HUES64 (cell line): ENCODE results near the gene ZNF391.

ENCODE experiments used
- H3K27ac ChIP-seq: 2 replicates; pipeline ENCODE4 v1.7.0; 2013; ENCODE audit warnings: low read depth, low read length, inconsistent platforms
- H3K27me3 ChIP-seq: 2 replicates; pipeline ENCODE4 v1.6.1; 2013; ENCODE audit warnings: mild to moderate bottlenecking, low read length; ENCODE audit not compliant: insufficient read depth
- H3K36me3 ChIP-seq: 2 replicates; pipeline ENCODE4 v1.6.1; 2013; ENCODE audit warnings: mild to moderate bottlenecking, low read length; ENCODE audit not compliant: insufficient read depth
- H3K4me1 ChIP-seq: 2 replicates; pipeline ENCODE4 v1.6.1; 2013; ENCODE audit warnings: mild to moderate bottlenecking, low read length, moderate library complexity; ENCODE audit not compliant: insufficient read depth
- H3K4me3 ChIP-seq: 2 replicates; pipeline ENCODE4 v1.5.1; 2013; ENCODE audit warnings: mild to moderate bottlenecking, low read length, moderate library complexity
- H3K9ac ChIP-seq: 2 replicates; pipeline ENCODE4 v1.6.1; 2013; ENCODE audit warnings: mild to moderate bottlenecking, low read depth, low read length
- H3K9me3 ChIP-seq: 2 replicates; pipeline ENCODE4 v1.6.1; 2013; ENCODE audit warnings: low read depth, low read length; ENCODE audit not compliant: insufficient read depth
- WGBS: fragments of 150-250, 120-280 bp; methylation state at CpG from one replicate; pipeline ENCODE4 v1.1.7; 2013; ENCODE audit warnings: missing lambda C conversion rate; 5-methylcytosine and 5-hydroxymethylcytosine counted together

Gene ZNF391

GRCh38 chr6:27383481-27383880, 5.1 kb upstream of the ZNF391 start:
- no peak overlapping the region for H3K9ac ChIP-seq
- no CpG with 5 or more reads among the region's 1 CpG for WGBS
- H3K36me3 ChIP-seq: no peaks in the 10 kb centered on the region

GRCh38 chr6:27392623-27393022, 4.1 kb downstream of the ZNF391 start:
- H3K36me3 ChIP-seq: peaks cover 25% of the 10 kb centered on the region
- H3K27ac ChIP-seq: no peak overlapping the region
- WGBS: 80% methylated on average over 1 of the region's 1 CpG
- 0 out of 2 replicates have a peak, but pooled peaks cover 15% of the 10 kb centered on the region for H3K9me3 ChIP-seq
- H3K4me3 ChIP-seq: no peak overlapping the region
- H3K9ac ChIP-seq: no peak overlapping the region
- peaks cover 5% of the 10 kb centered on the region; the same call in 1 of the 2 replicates for H3K4me1 ChIP-seq
- no peaks in the 10 kb centered on the region for H3K27me3 ChIP-seq

More at GRCh38 chr6:27383481-27383880, 5.1 kb upstream of the ZNF391 start:
- Histone ChIP-seq H3K4me1 (peaks cover 19% of the 10 kb centered on the region), H3K4me3 (no peak overlapping the region), H3K9me3 (peaks cover 6% of the 10 kb centered on the region), H3K27me3 (peaks cover 2% of the 10 kb centered on the region; the same call in 1 of the 2 replicates), H3K27ac (no peak overlapping the region)

GRCh38 chr6:27394073-27394472, 5.5 kb downstream of the ZNF391 start:
- H3K9ac ChIP-seq: no peak overlapping the region
- H3K36me3 ChIP-seq: peaks cover 36% of the 10 kb centered on the region
- H3K27ac ChIP-seq: no peak overlapping the region
- 96% methylated on average over 1 of the region's 1 CpG for WGBS
- no peaks in the 10 kb centered on the region for H3K27me3 ChIP-seq
- no peaks in the 10 kb centered on the region for H3K4me1 ChIP-seq
- peaks cover 25% of the 10 kb centered on the region for H3K9me3 ChIP-seq
- H3K4me3 ChIP-seq: no peak overlapping the region

- Histone ChIP-seq H3K9ac (no peak overlapping the region), H3K36me3 (peaks cover 57% of the 10 kb centered on the region), H3K27ac (no peak overlapping the region), H3K4me1 (no peaks in the 10 kb centered on the region), H3K4me3 (no peak overlapping the region), H3K9me3 (peaks cover 50% of the 10 kb centered on the region), H3K27me3 (no peaks in the 10 kb centered on the region)
- 97% methylated on average over 15 of the region's 16 CpGs for WGBS
Observed at GRCh38 chr6:27400877-27401642, 12.5 kb downstream of the ZNF391 start.

GRCh38 chr6:27406085-27406484, 17.5 kb downstream of the ZNF391 start:
- no peak overlapping the region for H3K4me3 ChIP-seq
- H3K9ac ChIP-seq: no peak overlapping the region
- no peaks in the 10 kb centered on the region for H3K4me1 ChIP-seq
- H3K9me3 ChIP-seq: peaks cover 22% of the 10 kb centered on the region
- peaks cover 17% of the 10 kb centered on the region for H3K36me3 ChIP-seq
- no peaks in the 10 kb centered on the region for H3K27me3 ChIP-seq
- H3K27ac ChIP-seq: no peak overlapping the region
- WGBS: 88% methylated on average over 3 of the region's 3 CpGs

GRCh38 chr6:27407153-27407814, 18.7 kb downstream of the ZNF391 start:
- 90% methylated on average over 7 of the region's 8 CpGs for WGBS

GRCh38 chr6:27414300-27414699, 25.7 kb downstream of the ZNF391 start:
- H3K4me1 ChIP-seq: no peaks in the 10 kb centered on the region
- no peak overlapping the region for H3K9ac ChIP-seq
- no peak overlapping the region for H3K4me3 ChIP-seq
- no peak overlapping the region for H3K27ac ChIP-seq
- H3K27me3 ChIP-seq: no peaks in the 10 kb centered on the region; the same call in 1 of the 2 replicates
- peaks cover 12% of the 10 kb centered on the region; the same call in 1 of the 2 replicates for H3K9me3 ChIP-seq
- 92% methylated on average over 4 of the region's 4 CpGs for WGBS
- no peaks in the 10 kb centered on the region for H3K36me3 ChIP-seq

More at GRCh38 chr6:27407153-27407814, 18.7 kb downstream of the ZNF391 start:
- peaks cover 10% of the 10 kb centered on the region for H3K9me3 ChIP-seq
- no peaks in the 10 kb centered on the region for H3K27me3 ChIP-seq
- no peaks in the 10 kb centered on the region for H3K4me1 ChIP-seq
- peaks cover 5% of the 10 kb centered on the region; the same call in 1 of the 2 replicates for H3K36me3 ChIP-seq
- H3K27ac ChIP-seq: no peak overlapping the region
- no peak overlapping the region for H3K4me3 ChIP-seq
- H3K9ac ChIP-seq: no peak overlapping the region

- no CpG with 5 or more reads among the region's 1 CpG for WGBS
- Histone ChIP-seq H3K9ac (no peak overlapping the region), H3K36me3 (no peaks in the 10 kb centered on the region), H3K4me3 (no peak overlapping the region), H3K27ac (no peak overlapping the region), H3K4me1 (no peaks in the 10 kb centered on the region), H3K27me3 (no peaks in the 10 kb centered on the region; the same call in 1 of the 2 replicates), H3K9me3 (peaks cover 12% of the 10 kb centered on the region; the same call in 1 of the 2 replicates)
Observed at GRCh38 chr6:27414996-27415395, 26.4 kb downstream of the ZNF391 start.

GRCh38 chr6:27415898-27416297, 27.3 kb downstream of the ZNF391 start:
- no peaks in the 10 kb centered on the region for H3K36me3 ChIP-seq
- WGBS: 100% methylated on average over 1 of the region's 2 CpGs

GRCh38 chr6:27419363-27419762, 30.8 kb downstream of the ZNF391 start:
- H3K4me3 ChIP-seq: no peak overlapping the region
- H3K27me3 ChIP-seq: no peaks in the 10 kb centered on the region; the same call in 1 of the 2 replicates
- no peak overlapping the region for H3K9ac ChIP-seq
- H3K4me1 ChIP-seq: no peaks in the 10 kb centered on the region
- H3K27ac ChIP-seq: no peak overlapping the region
- peaks cover 12% of the 10 kb centered on the region; the same call in 1 of the 2 replicates for H3K9me3 ChIP-seq
- no peaks in the 10 kb centered on the region for H3K36me3 ChIP-seq

More at GRCh38 chr6:27415898-27416297, 27.3 kb downstream of the ZNF391 start:
- Histone ChIP-seq H3K27me3 (no peaks in the 10 kb centered on the region; the same call in 1 of the 2 replicates), H3K9ac (no peak overlapping the region), H3K9me3 (peaks cover 12% of the 10 kb centered on the region; the same call in 1 of the 2 replicates), H3K4me3 (no peak overlapping the region), H3K4me1 (no peaks in the 10 kb centered on the region), H3K27ac (no peak overlapping the region)

- Histone ChIP-seq H3K9me3 (0 out of 2 replicates have a peak, but pooled peaks cover 4% of the 10 kb centered on the region), H3K27me3 (no peaks in the 10 kb centered on the region), H3K9ac (no peak overlapping the region), H3K4me1 (no peaks in the 10 kb centered on the region), H3K36me3 (no peaks in the 10 kb centered on the region), H3K27ac (no peak overlapping the region), H3K4me3 (no peak overlapping the region; the same call in 1 of the 2 replicates)
- WGBS: 96% methylated on average over 30 of the region's 32 CpGs
Observed at GRCh38 chr6:27422651-27423332, 34.2 kb downstream of the ZNF391 start.
